Panc1 (cell line): Measurements from ENCODE around the gene POU6F1.

Source experiments
- POLR2AphosphoS5 ChIP-seq: IDR thresholded peaks from 2 replicates; pipeline ENCODE4 v1.6.1; 2012; ENCODE audit warnings: mild to moderate bottlenecking, low read depth, low read length, moderate library complexity
- TF ChIP-seq, protein P1 (sequence below): fragments of 450-650 bp; IDR thresholded peaks from 2 replicates; pipeline ENCODE4 v1.5.1; 2017; ENCODE audit warnings: mild to moderate bottlenecking

DNA sequence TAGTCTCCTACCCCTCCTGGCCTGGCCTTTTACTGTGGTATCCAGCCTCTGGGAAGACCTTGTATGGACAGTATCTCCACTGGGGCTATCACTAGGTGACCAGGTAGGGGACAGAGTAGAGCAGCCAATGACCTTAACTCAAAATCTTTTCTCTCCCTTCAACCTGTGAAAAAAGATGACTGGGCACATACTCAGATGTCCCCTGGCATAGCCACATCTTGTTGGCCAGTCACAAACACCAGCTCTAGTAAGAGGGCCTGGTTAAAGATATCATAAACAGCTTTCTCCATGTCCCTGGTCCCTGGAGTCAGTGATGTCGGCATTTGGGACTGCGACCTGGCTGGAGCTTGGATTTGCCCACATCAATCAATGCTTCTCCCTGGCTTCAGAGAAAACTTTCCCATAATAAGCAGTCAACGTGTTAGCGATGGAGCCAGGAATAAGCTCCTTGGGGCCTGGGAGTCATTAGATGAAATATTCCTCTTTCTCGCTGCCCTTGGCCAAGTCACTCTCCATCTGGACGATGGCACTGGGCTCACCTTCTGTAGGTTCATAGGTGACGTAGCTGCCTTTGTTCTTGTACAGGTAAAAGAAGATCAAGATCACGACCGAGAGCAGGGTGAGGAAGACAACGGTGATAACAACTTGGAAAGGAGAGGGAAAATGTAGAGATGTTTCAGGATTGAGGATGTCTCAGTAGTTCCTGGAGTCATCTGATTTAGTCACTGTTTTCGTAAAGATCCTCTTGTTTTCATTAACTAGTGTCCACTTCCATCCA lies 27.8 kb upstream of the POU6F1 start:
- TF ChIP-seq, protein P1, sequence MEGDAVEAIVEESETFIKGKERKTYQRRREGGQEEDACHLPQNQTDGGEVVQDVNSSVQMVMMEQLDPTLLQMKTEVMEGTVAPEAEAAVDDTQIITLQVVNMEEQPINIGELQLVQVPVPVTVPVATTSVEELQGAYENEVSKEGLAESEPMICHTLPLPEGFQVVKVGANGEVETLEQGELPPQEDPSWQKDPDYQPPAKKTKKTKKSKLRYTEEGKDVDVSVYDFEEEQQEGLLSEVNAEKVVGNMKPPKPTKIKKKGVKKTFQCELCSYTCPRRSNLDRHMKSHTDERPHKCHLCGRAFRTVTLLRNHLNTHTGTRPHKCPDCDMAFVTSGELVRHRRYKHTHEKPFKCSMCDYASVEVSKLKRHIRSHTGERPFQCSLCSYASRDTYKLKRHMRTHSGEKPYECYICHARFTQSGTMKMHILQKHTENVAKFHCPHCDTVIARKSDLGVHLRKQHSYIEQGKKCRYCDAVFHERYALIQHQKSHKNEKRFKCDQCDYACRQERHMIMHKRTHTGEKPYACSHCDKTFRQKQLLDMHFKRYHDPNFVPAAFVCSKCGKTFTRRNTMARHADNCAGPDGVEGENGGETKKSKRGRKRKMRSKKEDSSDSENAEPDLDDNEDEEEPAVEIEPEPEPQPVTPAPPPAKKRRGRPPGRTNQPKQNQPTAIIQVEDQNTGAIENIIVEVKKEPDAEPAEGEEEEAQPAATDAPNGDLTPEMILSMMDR, result no peak
- no peak for TF ChIP-seq POLR2AphosphoS5
